DMS 273 treated with DMSO at 0.1 percent for 48 hours (cell line): ENCODE data around the gene R3HDM4.
"Not testable (repeated sequence)": the region's sequence is repeated elsewhere in the genome, so short reads cannot be mapped to it uniquely, and the experiment has no call there.

ENCODE experiments used
- DNase-seq: peaks from one replicate; lab custom pipeline; 2025; lab: John Stamatoyannopoulos, UW

Gene R3HDM4

GRCh38 chr19:892243-892893 lies 20.7 kb downstream of the R3HDM4 start:
- DNase-seq, result no peak

DNA sequence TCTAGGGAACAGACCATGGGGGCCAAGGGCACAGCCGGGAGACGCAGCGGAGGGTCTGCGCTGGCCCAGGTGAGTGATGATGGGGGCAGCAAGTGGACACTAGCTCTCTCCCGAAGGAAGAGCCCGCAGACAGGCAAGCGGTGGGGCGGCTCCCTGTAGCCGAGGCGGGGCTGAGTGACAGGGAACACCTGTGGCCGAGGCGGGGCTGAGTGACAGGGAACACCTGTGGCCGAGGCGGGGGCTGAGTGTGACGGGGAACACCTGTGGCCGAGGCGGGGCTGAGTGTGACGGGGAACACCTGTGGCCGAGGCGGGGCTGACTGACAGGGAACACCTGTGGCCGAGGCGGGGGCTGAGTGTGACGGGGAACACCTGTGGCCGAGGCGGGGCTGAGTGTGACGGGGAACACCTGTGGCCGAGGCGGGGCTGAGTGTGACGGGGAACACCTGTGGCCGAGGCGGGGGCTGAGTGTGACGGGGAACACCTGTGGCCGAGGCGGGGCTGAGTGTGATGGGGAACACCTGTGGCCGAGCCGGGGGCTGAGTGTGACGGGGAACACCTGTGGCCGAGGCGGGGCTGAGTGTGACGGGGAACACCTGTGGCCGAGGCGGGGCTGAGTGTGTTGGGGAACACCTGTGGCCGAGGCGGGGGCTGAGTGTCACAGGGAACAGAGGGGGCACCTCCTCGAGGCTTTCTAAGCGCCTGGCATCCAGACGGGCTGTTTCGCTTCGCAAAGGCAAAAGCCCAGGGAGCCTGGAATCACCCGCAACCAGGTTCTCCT lies 21.4 kb downstream of the R3HDM4 start:
- DNase-seq, result not testable (repeated sequence)

DNA sequence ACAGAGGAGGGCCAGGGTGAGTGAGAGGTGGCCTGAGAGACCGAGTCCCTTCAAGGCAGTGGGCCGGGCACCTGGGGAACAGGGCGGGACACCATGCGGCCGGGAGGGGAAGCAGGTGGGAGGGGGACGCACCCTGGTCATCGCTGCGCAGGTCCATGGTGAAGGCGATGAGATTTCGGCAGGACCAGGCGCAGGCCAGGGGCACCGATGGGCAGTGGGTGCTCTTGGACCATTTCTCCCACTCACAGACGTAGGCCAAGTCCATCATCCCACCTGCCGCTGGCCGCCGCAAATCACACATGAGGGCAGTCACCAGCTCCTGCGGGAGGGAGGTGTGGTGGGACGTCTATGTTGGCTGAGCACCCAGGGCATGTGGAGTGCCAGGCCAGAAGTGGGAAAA lies 22.2 kb downstream of the R3HDM4 start:
- no peak for DNase-seq

DNA sequence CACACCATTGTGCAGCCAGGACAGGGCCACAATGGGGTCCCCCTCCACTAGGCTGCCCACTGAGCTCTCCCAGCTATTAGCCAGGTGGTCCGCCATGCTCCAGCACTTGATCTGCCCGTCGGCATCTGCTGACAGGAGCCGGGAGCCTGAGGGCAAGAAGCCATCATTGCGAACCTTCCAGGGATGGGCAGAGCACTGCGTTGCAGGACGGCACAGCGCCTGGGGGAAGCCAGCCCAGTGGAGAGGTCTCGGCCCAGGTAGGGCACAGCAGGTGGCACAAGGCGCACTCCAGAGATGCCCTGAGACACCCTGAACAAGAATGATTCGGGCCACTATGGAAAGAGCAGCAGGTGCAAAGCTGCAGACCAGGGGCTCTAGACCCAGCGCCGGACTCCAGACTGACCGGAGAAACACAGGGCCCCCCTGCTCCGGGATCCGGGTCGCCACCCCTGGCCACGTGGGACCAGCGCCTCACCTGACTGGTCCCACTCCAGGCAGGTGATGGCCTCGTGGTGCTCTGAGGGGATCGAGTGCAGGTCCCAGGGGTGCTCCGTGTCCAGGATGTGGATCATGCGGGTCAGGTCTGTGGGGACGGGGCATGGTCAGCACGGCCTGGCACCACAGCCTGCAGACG lies 23.2 kb downstream of the R3HDM4 start:
- no peak for DNase-seq

DNA sequence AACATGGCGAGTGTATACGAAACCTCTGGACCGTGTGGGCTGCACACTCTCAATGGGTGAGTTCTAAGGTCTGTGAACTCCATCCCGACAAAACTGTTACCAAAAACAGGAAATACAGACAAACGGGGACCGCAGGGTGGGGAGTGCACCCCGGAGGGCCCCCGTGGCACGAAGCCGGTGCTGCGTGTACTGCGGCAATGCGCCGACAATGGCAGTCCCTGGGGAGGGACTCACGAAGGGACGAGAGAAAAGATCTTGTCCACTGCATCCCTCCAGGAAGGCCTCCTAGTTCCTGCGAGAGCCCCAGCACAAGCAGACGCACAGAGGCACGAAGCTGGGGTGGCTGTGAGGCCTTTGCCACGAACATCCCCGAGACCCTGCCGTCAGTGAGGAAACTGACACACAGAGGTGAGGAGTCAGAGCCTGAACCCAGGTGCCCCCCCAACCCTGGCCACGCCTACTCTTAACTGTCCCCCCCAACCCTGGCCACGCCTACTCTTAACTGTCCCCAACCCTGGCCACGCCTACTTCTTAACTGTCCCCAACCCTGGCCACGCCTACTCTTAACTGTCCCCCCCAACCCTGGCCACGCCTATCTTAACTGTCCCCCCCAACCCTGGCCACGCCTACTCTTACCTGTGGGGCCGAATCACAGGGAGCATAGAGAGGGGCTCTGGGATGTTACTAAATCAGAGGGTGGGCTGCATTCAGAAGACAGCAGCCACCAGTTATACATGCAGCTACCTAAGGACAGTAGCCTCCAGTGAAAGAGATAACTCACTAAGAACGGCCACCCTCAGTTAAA lies 24.2 kb downstream of the R3HDM4 start:
- DNase-seq, result no peak

DNA sequence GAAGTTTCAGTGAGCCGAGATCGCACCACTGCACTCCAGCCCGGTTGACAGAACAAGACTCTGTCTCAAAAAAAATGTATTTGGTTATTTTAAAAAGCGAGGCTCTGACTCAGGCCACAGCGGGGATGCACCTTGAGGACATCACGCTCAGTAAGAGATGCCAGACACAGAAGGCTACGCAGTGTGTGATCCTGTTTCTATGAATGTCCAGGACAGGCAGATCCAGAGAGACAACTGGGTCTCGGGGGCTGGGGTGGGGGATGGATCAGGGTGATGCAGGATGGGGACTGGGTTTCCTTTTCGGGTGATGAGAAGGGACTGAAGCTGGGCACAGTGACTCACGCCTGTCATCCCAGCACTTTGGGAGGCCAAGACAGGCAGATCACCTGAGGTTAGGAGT lies 25.4 kb downstream of the R3HDM4 start:
- DNase-seq, result no peak

DNA sequence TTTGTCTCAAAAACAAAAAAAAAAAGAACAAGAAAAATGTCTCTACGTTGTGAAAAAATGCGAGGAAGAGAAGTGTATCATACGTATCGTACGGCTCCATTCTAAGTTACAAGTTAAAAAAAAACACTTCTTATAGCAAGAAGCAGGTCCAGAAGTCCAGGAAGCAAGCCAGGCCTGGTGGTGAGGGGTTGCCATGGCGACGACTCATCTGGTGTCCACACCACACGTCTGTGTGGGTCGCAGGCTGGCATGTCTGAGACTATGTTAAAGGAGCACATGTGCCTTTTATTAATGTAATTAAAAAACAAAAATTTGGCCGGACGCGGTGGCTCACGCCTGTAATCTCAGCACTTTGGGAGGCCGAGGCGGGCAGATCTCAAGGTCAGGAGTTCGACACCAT lies 25.9 kb downstream of the R3HDM4 start:
- no peak for DNase-seq

GRCh38 chr19:885536-886224 lies 27.3 kb downstream of the R3HDM4 start:
- DNase-seq, result no peak

- DNase-seq, result no peak
Observed at GRCh38 chr19:884420-885211, 28.4 kb downstream of the R3HDM4 start.

- DNase-seq, result no peak
Observed at GRCh38 chr19:883661-884211, 29.3 kb downstream of the R3HDM4 start.

- no peak for DNase-seq
Observed at GRCh38 chr19:882871-883497, 30.0 kb downstream of the R3HDM4 start.

DNA sequence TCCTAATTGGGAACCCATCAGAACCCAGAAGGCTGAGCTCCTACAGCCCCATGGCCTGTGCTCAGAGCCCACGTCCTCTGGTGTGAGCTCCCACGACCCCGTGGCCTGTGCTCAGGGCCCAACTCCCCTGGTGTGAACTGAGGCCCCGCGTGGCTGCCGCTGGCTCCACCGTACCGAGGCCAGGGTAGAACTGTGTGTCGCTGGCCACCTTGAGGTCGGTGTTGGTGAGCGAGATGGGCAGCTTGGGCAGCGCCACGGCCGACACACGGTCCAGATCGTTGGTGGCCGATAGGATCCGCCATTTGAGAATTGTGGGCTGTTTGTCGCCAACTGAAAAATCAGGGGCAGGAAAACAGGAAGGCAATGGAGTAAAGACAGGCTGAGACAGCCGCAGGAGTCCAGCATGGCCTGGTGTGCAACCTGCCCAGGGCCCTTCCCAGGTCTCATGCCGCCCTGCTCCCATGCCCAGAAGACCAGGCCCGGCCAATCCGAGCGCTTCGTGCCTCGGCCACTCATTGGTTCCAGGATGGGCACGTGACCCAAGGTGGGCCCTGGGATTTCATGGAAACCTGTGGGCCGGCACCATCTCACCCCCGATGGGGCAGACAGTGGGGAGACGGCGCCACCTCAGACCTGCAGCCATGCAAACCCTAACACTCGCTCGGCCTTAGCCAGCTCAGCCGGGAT lies 31.5 kb downstream of the R3HDM4 start:
- DNase-seq, result no peak

- no peak for DNase-seq
Observed at GRCh38 chr19:879711-880438, 33.1 kb downstream of the R3HDM4 start.

- not testable (repeated sequence) for DNase-seq
Observed at GRCh38 chr19:878751-879561, 34.1 kb downstream of the R3HDM4 start.

DNA sequence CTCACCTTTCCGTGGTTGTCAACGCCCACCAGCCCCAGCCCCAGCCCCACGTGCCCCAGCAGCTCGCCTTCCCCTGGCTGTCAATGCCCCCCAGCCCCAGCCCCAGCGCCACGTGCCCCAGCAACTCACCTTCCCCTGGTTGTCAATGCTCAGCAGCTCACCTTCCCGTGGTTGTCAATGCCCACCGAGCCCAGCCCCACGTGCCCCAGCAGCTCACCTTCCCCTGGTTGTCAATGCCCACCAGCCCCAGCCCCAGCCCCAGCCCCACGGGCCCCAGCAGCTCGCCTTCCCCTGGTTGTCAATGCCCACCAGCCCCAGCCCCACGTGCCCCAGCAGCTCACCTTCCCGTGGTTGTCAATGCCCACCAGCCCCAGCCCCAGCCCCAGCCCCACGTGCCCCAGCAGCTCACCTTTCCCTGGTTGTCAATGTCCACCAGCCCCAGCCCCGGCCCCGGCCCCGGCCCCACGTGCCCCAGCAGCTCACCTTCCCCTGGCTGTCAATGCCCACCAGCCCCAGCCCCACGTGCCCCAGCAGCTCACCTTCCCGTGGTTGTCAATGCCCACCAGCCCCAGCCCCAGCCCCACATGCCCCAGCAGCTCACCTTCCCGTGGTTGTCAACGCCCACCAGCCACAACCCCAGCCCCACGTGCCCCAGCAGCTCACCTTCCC lies 34.9 kb downstream of the R3HDM4 start:
- not testable (repeated sequence) for DNase-seq

GRCh38 chr19:876780-877314 lies 36.2 kb downstream of the R3HDM4 start:
- no peak for DNase-seq

DNA sequence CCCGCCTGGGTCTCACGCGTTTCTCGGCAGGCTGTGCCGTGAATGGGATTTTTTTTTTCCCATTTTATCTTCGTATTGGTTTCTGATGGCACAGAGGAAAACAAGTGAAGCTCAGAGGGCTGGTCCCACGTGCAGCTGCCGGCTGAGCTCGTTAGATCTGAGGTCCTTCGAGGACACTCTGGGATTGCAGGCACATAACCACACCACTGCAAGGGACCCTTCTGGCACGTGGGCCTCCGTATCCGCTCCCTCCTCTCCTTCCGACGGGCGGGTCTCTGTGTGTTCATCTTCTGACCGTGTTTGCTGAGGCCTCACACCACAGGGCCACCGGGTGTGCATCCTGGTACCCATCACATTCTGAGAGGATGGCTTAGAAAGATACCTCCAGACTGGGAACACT lies 36.9 kb downstream of the R3HDM4 start:
- no peak for DNase-seq
